A549 (cell line): ENCODE data around the gene SLC1A1. TPM values are rescaled to one million over a fixed set of nuclear protein-coding genes. Genes with fewer than 3 reads are reported as not detected.

Experiments
- ATAC-seq, 2 experiments: fragments of 200-7000 bp in 1 of 2; fragments of >200 bp in 1 of 2; cut with Nextera tagmentation in 1 of 2; cut with Tn5 transposase in 1 of 2; 3 replicates each; pipeline versions ENCODE4 v1.8.0 to v1.9.1; 2018 to 2020; ENCODE audit warnings: mild to moderate bottlenecking in 1 of 2, moderate library complexity in 1 of 2
- CTCF ChIA-PET: fragments of 300-600 bp; sonication (Branson Sonifier 250); formaldehyde crosslinking; extraction: SDS; loops from one replicate; lab custom pipeline; 2021; ENCODE audit warnings: antibody characterized with exemption, inconsistent platforms; lab: Yijun Ruan, JAX
- POLR2A ChIA-PET: fragments of 350-600 bp; formaldehyde crosslinking; extraction: SDS; loops from one replicate; lab custom pipeline; 2021; ENCODE audit warnings: antibody characterized with exemption, inconsistent platforms; lab: Yijun Ruan, JAX
- DNase-seq, 2 experiments: peaks; one replicate each; pipeline versions ENCODE4 v3.0.0 to v3.0.0-alpha.2; 2011 to 2016; ENCODE audit warnings: low read depth in 1 of 2, low spot score in 1 of 2
- FAIRE-seq: peaks from 2 replicates; lab custom pipeline; 2011; peaks lifted over from hg19 to GRCh38; lab: Jason Lieb, UNC
- H3K27ac ChIP-seq, 2 experiments: fragments of >200 bp; sonication (Bioruptor Twin); formaldehyde crosslinking; 3 replicates each; pipeline ENCODE4 v1.5.1; 2016 to 2017
- H3K4me1 ChIP-seq: fragments of >200 bp; sonication (Bioruptor Twin); formaldehyde crosslinking; 3 replicates; pipeline ENCODE4 v1.6.1; 2016
- H3K4me2 ChIP-seq: fragments of >200 bp; sonication (Bioruptor Twin); formaldehyde crosslinking; 3 replicates; pipeline ENCODE4 v1.6.1; 2016
- H3K4me3 ChIP-seq: fragments of >200 bp; sonication (Bioruptor Twin); formaldehyde crosslinking; 3 replicates; pipeline ENCODE4 v1.5.1; 2016
- H3K9me3 ChIP-seq: fragments of >200 bp; sonication (Bioruptor Twin); formaldehyde crosslinking; 3 replicates; pipeline ENCODE4 v1.6.1; 2016
- BCL3 ChIP-seq: fragments of >200 bp; sonication (Bioruptor Twin); formaldehyde crosslinking; IDR thresholded peaks from 3 replicates; pipeline ENCODE4 v1.6.1; 2016
- CBX2 ChIP-seq: fragments of 200-600 bp; sonication (generic); IDR thresholded peaks from 2 replicates; pipeline ENCODE4 v1.6.1; 2016; ENCODE audit warnings: low read depth, mild to moderate bottlenecking, borderline replicate concordance
- CEBPB ChIP-seq, 2 experiments: fragments of >200 bp in 1 of 2; sonication (Bioruptor Twin) in 1 of 2; formaldehyde crosslinking in 1 of 2; IDR thresholded peaks; 2 replicates each; pipeline ENCODE4 v1.6.1; 2012 to 2016
- CHD4 ChIP-seq: fragments of 200-600 bp; sonication (generic); IDR thresholded peaks from 2 replicates; pipeline ENCODE4 v1.6.1; 2016; ENCODE audit warnings: antibody characterized with exemption, mild to moderate bottlenecking, borderline replicate concordance
- EP300 ChIP-seq, 2 experiments: fragments of >200 bp; sonication (Bioruptor Twin); formaldehyde crosslinking; IDR thresholded peaks; 2 replicates in 1 of 2; 3 replicates in 1 of 2; pipeline ENCODE4 v1.6.1; 2016 to 2017
- ESRRA ChIP-seq: fragments of 150-350 bp; IDR thresholded peaks from 2 replicates; pipeline ENCODE4 v1.6.1; 2014; ENCODE audit warnings: mild to moderate bottlenecking, low read length, borderline replicate concordance
- FOSB ChIP-seq: fragments of 250-450 bp; sonication (Bioruptor Pico); IDR thresholded peaks from 2 replicates; pipeline ENCODE4 v1.5.0; 2020; ENCODE audit warnings: mild to moderate bottlenecking, moderate library complexity
- FOXS1 ChIP-seq: fragments of 250-450 bp; sonication (Bioruptor Pico); IDR thresholded peaks from 2 replicates; pipeline ENCODE4 v1.5.0; 2020; ENCODE audit warnings: mild to moderate bottlenecking, moderate library complexity
- GATA3 ChIP-seq: IDR thresholded peaks from 2 replicates; pipeline ENCODE4 v1.6.1; 2012; ENCODE audit warnings: borderline replicate concordance
- HEYL ChIP-seq: fragments of 250-450 bp; sonication (Bioruptor Pico); IDR thresholded peaks from 2 replicates; pipeline ENCODE4 v1.8.0; 2021; ENCODE audit warnings: mild to moderate bottlenecking, moderate library complexity
- HOXA7 ChIP-seq: fragments of 250-450 bp; sonication (Bioruptor Pico); IDR thresholded peaks from 2 replicates; pipeline ENCODE4 v1.5.0; 2020; ENCODE audit warnings: mild to moderate bottlenecking, moderate library complexity
- HOXB13 ChIP-seq: fragments of 250-450 bp; sonication (Bioruptor Pico); IDR thresholded peaks from 2 replicates; pipeline ENCODE4 v1.5.0; 2020; ENCODE audit warnings: low read depth, mild to moderate bottlenecking, moderate library complexity
- HOXB5 ChIP-seq: fragments of 250-450 bp; sonication (Bioruptor Pico); IDR thresholded peaks from 2 replicates; pipeline ENCODE4 v1.5.0; 2020; ENCODE audit warnings: mild to moderate bottlenecking, moderate library complexity
- JUNB ChIP-seq: fragments of >200 bp; sonication (Bioruptor Twin); formaldehyde crosslinking; IDR thresholded peaks from 2 replicates; pipeline ENCODE4 v1.6.1; 2016
- KDM5A ChIP-seq: fragments of 200-600 bp; sonication (generic); IDR thresholded peaks from 2 replicates; pipeline ENCODE4 v1.6.1; 2016; ENCODE audit warnings: antibody characterized with exemption, mild to moderate bottlenecking
- MAFK ChIP-seq: fragments of 450-650 bp; IDR thresholded peaks from 2 replicates; pipeline ENCODE4 v1.6.1; 2014; ENCODE audit not compliant: partially characterized antibody
- NFE2L2 ChIP-seq: fragments of 150-350 bp; conservative IDR thresholded peaks from 2 replicates; pipeline ENCODE4 v1.6.1; 2014; ENCODE audit warnings: low read length
- PBX3 ChIP-seq: IDR thresholded peaks from 2 replicates; pipeline ENCODE4 v1.6.1; 2012
- POLR2AphosphoS2 ChIP-seq: conservative IDR thresholded peaks from 2 replicates; pipeline ENCODE4 v1.6.1; 2012; ENCODE audit warnings: low read length, improper control_type of control experiment, inconsistent platforms
- RAD21 ChIP-seq, 2 experiments: fragments of >200 bp in 1 of 2; sonication (Bioruptor Twin) in 1 of 2; formaldehyde crosslinking in 1 of 2; IDR thresholded peaks in 1 of 2; conservative IDR thresholded peaks in 1 of 2; 2 replicates in 1 of 2; 3 replicates in 1 of 2; pipeline ENCODE4 v1.6.1; 2012 to 2018; ENCODE audit warnings: inconsistent platforms in 1 of 2
- RCOR1 ChIP-seq: fragments of 150-350 bp; IDR thresholded peaks from 2 replicates; pipeline ENCODE4 v1.6.1; 2014; ENCODE audit warnings: antibody characterized with exemption, low read length, low read depth
- REST ChIP-seq: fragments of 200-600 bp; sonication (generic); IDR thresholded peaks from 2 replicates; pipeline ENCODE4 v1.6.1; 2016; ENCODE audit warnings: antibody characterized with exemption, mild to moderate bottlenecking, moderate library complexity
- RFX5 ChIP-seq: fragments of 450-650 bp; IDR thresholded peaks from 2 replicates; pipeline ENCODE4 v1.7.1; 2014; ENCODE audit warnings: antibody characterized with exemption, mild to moderate bottlenecking, moderate library complexity
- TP53 ChIP-seq: fragments of 250-450 bp; sonication (Bioruptor Pico); IDR thresholded peaks from 2 replicates; pipeline ENCODE4 v1.5.0; 2021; ENCODE audit warnings: mild to moderate bottlenecking, moderate library complexity
- ZFP36 ChIP-seq: fragments of 450-650 bp; IDR thresholded peaks from 2 replicates; pipeline ENCODE4 v1.6.1; 2014; ENCODE audit warnings: borderline replicate concordance; ENCODE audit not compliant: partially characterized antibody
- ZSCAN20 ChIP-seq: fragments of 250-450 bp; sonication (Bioruptor Pico); IDR thresholded peaks from 2 replicates; pipeline ENCODE4 v1.8.0; 2022; ENCODE audit warnings: mild to moderate bottlenecking, moderate library complexity
- WGBS: methylation state at CpG from one replicate; pipeline ENCODE4 v1.1.6; 2017; ENCODE audit errors: missing lambda C conversion rate; 5-methylcytosine and 5-hydroxymethylcytosine counted together
- polyA plus RNA-seq, 4 experiments: library from polyadenylated mRNA; depleted of rRNA in 3 of 4; stranded (reverse); fragments of >200 nt; fragmentation: RNase III in 1 of 4; extraction: RNeasy Plus Mini Kit Qiagen cat#74134 plus additional on column Dnase treatment in 1 of 4; gene quantifications; 2 replicates in 3 of 4; 3 replicates in 1 of 4; pipeline ENCODE4 v1.2.3, GENCODE V29; 2011 to 2017
- TF ChIP-seq, protein P1 (sequence below): fragments of >200 bp; sonication (Bioruptor Twin); formaldehyde crosslinking; IDR thresholded peaks from 3 replicates; pipeline ENCODE4 v1.5.1; 2016

SLC1A1 gene
- polyA plus RNA-seq, 2 of the 4 experiments (the other 2 are of a cell fraction) = 0.66 to 1.3 TPM

- Histone ChIP-seq H3K9me3 (no peaks in the 10 kb centered on the region), H3K4me1 (no peaks in the 10 kb centered on the region), H3K4me3 (no peak overlapping the region), H3K27ac (no peak overlapping the region), H3K4me2 (no peak overlapping the region)
- CTCF ChIA-PET = interaction anchor here (2.1 kb wide), 1 partner anchor 13 kb away, joined by 11 read pairs; no protein-coding TSS in a partner anchor
- no peak for TF ChIP-seq JUNB
- no peak for TF ChIP-seq RAD21 (conservative IDR thresholded peaks at IDR 0.05 in 1 of 2, IDR thresholded peaks at IDR 0.05 in 1 of 2)
- TF ChIP-seq RCOR1 = no peak
- TF ChIP-seq, protein P1, sequence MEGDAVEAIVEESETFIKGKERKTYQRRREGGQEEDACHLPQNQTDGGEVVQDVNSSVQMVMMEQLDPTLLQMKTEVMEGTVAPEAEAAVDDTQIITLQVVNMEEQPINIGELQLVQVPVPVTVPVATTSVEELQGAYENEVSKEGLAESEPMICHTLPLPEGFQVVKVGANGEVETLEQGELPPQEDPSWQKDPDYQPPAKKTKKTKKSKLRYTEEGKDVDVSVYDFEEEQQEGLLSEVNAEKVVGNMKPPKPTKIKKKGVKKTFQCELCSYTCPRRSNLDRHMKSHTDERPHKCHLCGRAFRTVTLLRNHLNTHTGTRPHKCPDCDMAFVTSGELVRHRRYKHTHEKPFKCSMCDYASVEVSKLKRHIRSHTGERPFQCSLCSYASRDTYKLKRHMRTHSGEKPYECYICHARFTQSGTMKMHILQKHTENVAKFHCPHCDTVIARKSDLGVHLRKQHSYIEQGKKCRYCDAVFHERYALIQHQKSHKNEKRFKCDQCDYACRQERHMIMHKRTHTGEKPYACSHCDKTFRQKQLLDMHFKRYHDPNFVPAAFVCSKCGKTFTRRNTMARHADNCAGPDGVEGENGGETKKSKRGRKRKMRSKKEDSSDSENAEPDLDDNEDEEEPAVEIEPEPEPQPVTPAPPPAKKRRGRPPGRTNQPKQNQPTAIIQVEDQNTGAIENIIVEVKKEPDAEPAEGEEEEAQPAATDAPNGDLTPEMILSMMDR = no peak
- TF ChIP-seq GATA3 = no peak
- TF ChIP-seq MAFK = no peak
- TF ChIP-seq CBX2 = no peak
- TF ChIP-seq EP300 (IDR thresholded peaks at IDR 0.05) = no peak
- no peak for TF ChIP-seq ZFP36
- TF ChIP-seq ESRRA = no peak
- no peak for TF ChIP-seq HOXB13
- TF ChIP-seq NFE2L2 = no peak
- TF ChIP-seq PBX3 = no peak
- no peak for TF ChIP-seq BCL3
- no peak for TF ChIP-seq HOXA7 (CRISPR knock-in tag)
- FAIRE-seq (no peak), DNase-seq (no peak), ATAC-seq (no peak)
- POLR2A ChIA-PET = no interaction called here
- 88% methylated on average over 8 of the region's 8 CpGs for WGBS
These were observed 100.3 kb downstream of the SLC1A1 start for GRCh38 chr9:4590430-4591122.

GRCh38 chr9:4591123-4591500 is 100.8 kb downstream of the SLC1A1 start:
- DNase-seq (no peak), FAIRE-seq (no peak), ATAC-seq (no peak)
- ChIA-PET POLR2A (no interaction called here), CTCF (interaction anchor here (2.1 kb wide), 1 partner anchor 13 kb away, joined by 11 read pairs; no protein-coding TSS in a partner anchor)
- no peaks in the 10 kb centered on the region for H3K4me1 ChIP-seq
- 69% methylated on average over 4 of the region's 4 CpGs for WGBS
- H3K9me3 ChIP-seq = no peaks in the 10 kb centered on the region
- no peak for TF ChIP-seq EP300 (IDR thresholded peaks at IDR 0.05)
- TF ChIP-seq RFX5 = no peak
- no peak for TF ChIP-seq POLR2AphosphoS2
- no peak for TF ChIP-seq NFE2L2
- TF ChIP-seq REST = no peak
- no peak for TF ChIP-seq HEYL (CRISPR knock-in tag)
- no peak for TF ChIP-seq BCL3
- no peak for TF ChIP-seq FOXS1
- TF ChIP-seq KDM5A = no peak
- TF ChIP-seq ZSCAN20 (CRISPR knock-in tag) = no peak
- TF ChIP-seq HOXB5 (CRISPR knock-in tag) = no peak
- TF ChIP-seq CEBPB (IDR thresholded peaks at IDR 0.05) = no peak
- no peak for TF ChIP-seq CHD4
- no peak for TF ChIP-seq CBX2
- TF ChIP-seq TP53 = no peak
- TF ChIP-seq FOSB (CRISPR knock-in tag) = no peak
- no peak for TF ChIP-seq ZFP36
- H3K4me2 ChIP-seq = no peak overlapping the region
- H3K4me3 ChIP-seq = no peak overlapping the region
- no peak overlapping the region for H3K27ac ChIP-seq
